ENCODE results near the gene OOEP.
"Not testable (repeated sequence)": the region's sequence is repeated elsewhere in the genome, so short reads cannot be mapped to it uniquely, and the experiment has no call there.

The OOEP gene

GRCh38 chr6:73392188-73392587 is 22.5 kb upstream of the OOEP start:
- H3K79me1 ChIP-seq (ENCODE audit: low read length); H3K23ac ChIP-seq (ENCODE audit: low read length); H3K27ac ChIP-seq (ENCODE audit: low read depth, low read length); H3K4ac ChIP-seq (ENCODE audit: low read depth, low read length); H3K14ac ChIP-seq (ENCODE audit: low read length); H3K4me2 ChIP-seq (ENCODE audit: low read length); H4K8ac ChIP-seq (ENCODE audit: low read depth, low read length); H4K12ac ChIP-seq (ENCODE audit: low read depth, low read length); H3K9ac ChIP-seq (ENCODE audit: low read length); H2BK120ac ChIP-seq (ENCODE audit: insufficient read depth, low read length, poor library complexity); H2AK5ac ChIP-seq (ENCODE audit: low read length); H2BK5ac ChIP-seq (ENCODE audit: low read depth, low read length, poor library complexity); H3K9me3 ChIP-seq (ENCODE audit: insufficient read depth, low read depth, low read length); H2AFZ ChIP-seq (ENCODE audit: insufficient read depth, low read length, poor library complexity); H3K36me3 ChIP-seq (ENCODE audit: control insufficient read depth in 1 of 2, insufficient read depth in 2 of 2, low read length in 2 of 2); H3K18ac ChIP-seq (ENCODE audit: low read length); H2BK12ac ChIP-seq (ENCODE audit: low read length); H4K91ac ChIP-seq (ENCODE audit: low read depth, low read length); H3K79me2 ChIP-seq (ENCODE audit: control insufficient read depth, insufficient read depth, low read length, poor library complexity); H3K4me1 ChIP-seq (ENCODE audit: control insufficient read depth in 1 of 2, insufficient read depth in 2 of 2, low read length in 2 of 2); H3K27me3 ChIP-seq (ENCODE audit: insufficient read depth, low read length); H3K4me3 ChIP-seq (ENCODE audit: low read depth, low read length): not testable (repeated sequence)
- WGBS (ENCODE audit: extremely low coverage, insufficient coverage, insufficient read length): no CpG with 5 or more reads among the region's 4 CpGs
- DNase-seq: peak in 1 of 2 donors; percentile 59

- no peak overlapping the region for H3K4me3 ChIP-seq (ENCODE audit: low read depth, low read length)
- WGBS (ENCODE audit: extremely low coverage, insufficient coverage, insufficient read length): no CpG with 5 or more reads among the region's 2 CpGs
- no peak overlapping the region for H4K91ac ChIP-seq (ENCODE audit: low read depth, low read length)
- no peak overlapping the region for H2BK5ac ChIP-seq (ENCODE audit: low read depth, low read length, poor library complexity)
- peaks cover 2% of the 10 kb centered on the region for H3K79me1 ChIP-seq (ENCODE audit: low read length)
- no peak overlapping the region for H2AK5ac ChIP-seq (ENCODE audit: low read length)
- H4K8ac ChIP-seq (ENCODE audit: low read depth, low read length): no peak overlapping the region
- H3K14ac ChIP-seq (ENCODE audit: low read length): no peak overlapping the region
- H2BK120ac ChIP-seq (ENCODE audit: insufficient read depth, low read length, poor library complexity): no peak overlapping the region
- H3K79me2 ChIP-seq (ENCODE audit: control insufficient read depth, insufficient read depth, low read length, poor library complexity): no peaks in the 10 kb centered on the region
- DNase-seq: peak in 1 of 2 donors; percentile 60
- H2BK12ac ChIP-seq (ENCODE audit: low read length): no peak overlapping the region
- no peak overlapping the region for H3K4me2 ChIP-seq (ENCODE audit: low read length)
- H3K18ac ChIP-seq (ENCODE audit: low read length): no peak overlapping the region
- no peak overlapping the region for H3K27ac ChIP-seq (ENCODE audit: low read depth, low read length)
- no peaks in the 10 kb centered on the region for H3K27me3 ChIP-seq (ENCODE audit: insufficient read depth, low read length)
- H3K9me3 ChIP-seq (ENCODE audit: insufficient read depth, low read depth, low read length): peaks cover 5% of the 10 kb centered on the region
- no peak overlapping the region for H2AFZ ChIP-seq (ENCODE audit: insufficient read depth, low read length, poor library complexity)
- no peak overlapping the region for H3K9ac ChIP-seq (ENCODE audit: low read length)
- H3K36me3 ChIP-seq (ENCODE audit: control insufficient read depth in 1 of 2, insufficient read depth in 2 of 2, low read length in 2 of 2): no peaks in the 10 kb centered on the region
- no peaks in the 10 kb centered on the region for H3K4me1 ChIP-seq (ENCODE audit: control insufficient read depth in 1 of 2, insufficient read depth in 2 of 2, low read length in 2 of 2)
- H3K23ac ChIP-seq (ENCODE audit: low read length): no peak overlapping the region
- no peak overlapping the region for H4K12ac ChIP-seq (ENCODE audit: low read depth, low read length)
- no peak overlapping the region for H3K4ac ChIP-seq (ENCODE audit: low read depth, low read length)
Measured at GRCh38 chr6:73391675-73392074, 22.0 kb upstream of the OOEP start.

- Histone ChIP-seq H3K23ac (ENCODE audit: low read length) (no peak overlapping the region), H2BK120ac (ENCODE audit: insufficient read depth, low read length, poor library complexity) (no peak overlapping the region), H3K14ac (ENCODE audit: low read length) (no peak overlapping the region), H4K91ac (ENCODE audit: low read depth, low read length) (no peak overlapping the region), H3K4me3 (ENCODE audit: low read depth, low read length) (no peak overlapping the region), H2AFZ (ENCODE audit: insufficient read depth, low read length, poor library complexity) (no peak overlapping the region), H2AK5ac (ENCODE audit: low read length) (no peak overlapping the region), H3K4me2 (ENCODE audit: low read length) (no peak overlapping the region), H3K79me2 (ENCODE audit: control insufficient read depth, insufficient read depth, low read length, poor library complexity) (no peaks in the 10 kb centered on the region), H3K27me3 (ENCODE audit: insufficient read depth, low read length) (no peaks in the 10 kb centered on the region), H2BK12ac (ENCODE audit: low read length) (no peak overlapping the region), H2BK5ac (ENCODE audit: low read depth, low read length, poor library complexity) (no peak overlapping the region), H3K4me1 (ENCODE audit: control insufficient read depth in 1 of 2, insufficient read depth in 2 of 2, low read length in 2 of 2) (no peaks in the 10 kb centered on the region), H3K4ac (ENCODE audit: low read depth, low read length) (no peak overlapping the region), H3K18ac (ENCODE audit: low read length) (no peak overlapping the region), H3K9me3 (ENCODE audit: insufficient read depth, low read depth, low read length) (peaks cover 3% of the 10 kb centered on the region), H3K9ac (ENCODE audit: low read length) (no peak overlapping the region), H3K27ac (ENCODE audit: low read depth, low read length) (no peak overlapping the region), H3K79me1 (ENCODE audit: low read length) (peaks cover 2% of the 10 kb centered on the region), H3K36me3 (ENCODE audit: control insufficient read depth in 1 of 2, insufficient read depth in 2 of 2, low read length in 2 of 2) (no peaks in the 10 kb centered on the region), H4K12ac (ENCODE audit: low read depth, low read length) (no peak overlapping the region), H4K8ac (ENCODE audit: low read depth, low read length) (no peak overlapping the region)
- no CpG with 5 or more reads among the region's 10 CpGs for WGBS (ENCODE audit: extremely low coverage, insufficient coverage, insufficient read length)
- DNase-seq: no peak
Measured at GRCh38 chr6:73389854-73390253, 20.2 kb upstream of the OOEP start.

- H2BK5ac ChIP-seq (ENCODE audit: low read depth, low read length, poor library complexity): no peak overlapping the region
- H4K8ac ChIP-seq (ENCODE audit: low read depth, low read length): peak overlapping the region; percentile 40
- no peak overlapping the region for H2AK5ac ChIP-seq (ENCODE audit: low read length)
- H4K91ac ChIP-seq (ENCODE audit: low read depth, low read length): no peak overlapping the region
- H3K27me3 ChIP-seq (ENCODE audit: insufficient read depth, low read length): no peaks in the 10 kb centered on the region
- no peak overlapping the region for H3K18ac ChIP-seq (ENCODE audit: low read length)
- peak; percentile 96 to 99 for DNase-seq
- no peaks in the 10 kb centered on the region for H3K79me2 ChIP-seq (ENCODE audit: control insufficient read depth, insufficient read depth, low read length, poor library complexity)
- H3K27ac ChIP-seq (ENCODE audit: low read depth, low read length): no peak overlapping the region
- no peak overlapping the region for H4K12ac ChIP-seq (ENCODE audit: low read depth, low read length)
- H3K4me1 ChIP-seq (ENCODE audit: control insufficient read depth in 1 of 2, insufficient read depth in 2 of 2, low read length in 2 of 2): no peaks in the 10 kb centered on the region
- H3K4ac ChIP-seq (ENCODE audit: low read depth, low read length): no peak overlapping the region
- H3K79me1 ChIP-seq (ENCODE audit: low read length): peaks cover 2% of the 10 kb centered on the region
- H3K14ac ChIP-seq (ENCODE audit: low read length): no peak overlapping the region
- H3K4me3 ChIP-seq (ENCODE audit: low read depth, low read length): peak overlapping the region; percentile 62
- H2AFZ ChIP-seq (ENCODE audit: insufficient read depth, low read length, poor library complexity): peak overlapping the region; percentile 37
- no peak overlapping the region for H3K9ac ChIP-seq (ENCODE audit: low read length)
- H3K36me3 ChIP-seq (ENCODE audit: control insufficient read depth in 1 of 2, insufficient read depth in 2 of 2, low read length in 2 of 2): no peaks in the 10 kb centered on the region
- H2BK12ac ChIP-seq (ENCODE audit: low read length): no peak overlapping the region
- no peak overlapping the region for H2BK120ac ChIP-seq (ENCODE audit: insufficient read depth, low read length, poor library complexity)
- no peak overlapping the region for H3K23ac ChIP-seq (ENCODE audit: low read length)
- peaks cover 2% of the 10 kb centered on the region for H3K9me3 ChIP-seq (ENCODE audit: insufficient read depth, low read depth, low read length)
- H3K4me2 ChIP-seq (ENCODE audit: low read length): peak overlapping the region; percentile 57
- no CpG with 5 or more reads among the region's 38 CpGs for WGBS (ENCODE audit: extremely low coverage, insufficient coverage, insufficient read length)
Measured at GRCh38 chr6:73388800-73389512, 19.3 kb upstream of the OOEP start.

Measured in trophoblast cell (in vitro differentiated cells and primary cell).